Cerebellar nuclear complex (tissue), 1 donor: ENCODE measurements around the gene SKI.

Experiments used
- DNase-seq, 2 experiments: peaks; one replicate each; lab custom pipeline; 2025; lab: John Stamatoyannopoulos, UW

The SKI gene

DNA sequence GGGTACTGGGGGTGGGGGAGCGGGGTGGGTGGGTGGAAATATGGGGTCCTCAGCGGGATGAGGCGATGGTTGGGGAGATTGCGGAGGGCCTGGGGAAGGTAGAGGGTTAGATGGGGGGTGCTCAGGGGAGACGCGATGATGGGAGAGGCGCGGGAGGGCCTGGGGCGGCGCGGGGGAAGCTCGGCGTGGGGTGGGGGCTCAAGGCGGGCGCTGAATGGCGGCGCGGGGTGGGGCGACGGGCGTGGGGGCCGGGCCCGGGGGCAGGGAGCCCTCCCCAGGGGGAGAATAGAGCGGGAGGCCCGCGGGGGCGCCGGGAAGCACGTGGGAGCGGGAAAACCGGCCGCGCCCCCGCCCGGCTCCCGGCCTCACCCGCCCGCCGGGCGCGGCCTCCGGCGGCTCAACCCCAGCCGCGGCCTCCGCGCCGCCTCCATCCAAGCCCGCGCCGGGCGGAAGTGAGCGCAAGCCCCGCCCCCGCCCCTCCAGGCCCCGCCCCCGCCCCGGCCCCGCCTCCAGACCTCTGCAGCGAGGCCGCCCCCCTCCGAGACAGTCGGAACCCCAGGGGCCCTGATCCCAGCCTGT, 33.7 kb upstream of the SKI start, which contains the start of gene FAAP20:
Gene FAAP20, minus strand, starts transcription at position 454 of the 579 bp plus-strand sequence. Its CDS starts 23 bp downstream, at position 431.
- DNase-seq = no peak

- no peak for DNase-seq
These were observed 33.0 kb upstream of the SKI start for GRCh38 chr1:2194898-2195673.

DNA sequence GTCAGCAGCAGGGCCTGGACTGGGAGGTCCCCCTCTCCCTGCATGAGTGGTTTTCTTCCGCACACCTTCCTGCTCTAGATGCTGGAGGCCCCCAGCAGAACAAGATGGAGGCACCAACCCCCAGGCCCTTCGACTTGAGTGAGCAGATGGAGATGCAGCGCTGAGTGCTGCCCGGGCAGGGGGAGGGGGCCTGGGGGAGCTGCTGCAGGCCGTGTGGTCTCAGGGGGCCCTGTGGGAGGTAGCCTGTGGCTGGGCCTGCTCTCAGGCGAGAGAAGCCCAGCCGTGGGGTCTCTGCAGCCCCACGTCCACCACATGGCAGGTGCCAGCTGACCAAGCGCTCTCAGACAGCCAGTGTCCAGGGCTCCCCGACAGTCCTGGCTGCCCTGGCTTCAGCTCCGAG, 32.3 kb upstream of the SKI start:
- no peak for DNase-seq

GRCh38 chr1:2196901-2197638, 31.0 kb upstream of the SKI start:
- no peak for DNase-seq

- no peak for DNase-seq
These were observed 30.4 kb upstream of the SKI start for GRCh38 chr1:2197707-2198165.

- no peak for DNase-seq
These were observed 29.5 kb upstream of the SKI start for GRCh38 chr1:2198571-2198970.

- no peak for DNase-seq
These were observed 28.9 kb upstream of the SKI start for GRCh38 chr1:2199042-2199810.

DNA sequence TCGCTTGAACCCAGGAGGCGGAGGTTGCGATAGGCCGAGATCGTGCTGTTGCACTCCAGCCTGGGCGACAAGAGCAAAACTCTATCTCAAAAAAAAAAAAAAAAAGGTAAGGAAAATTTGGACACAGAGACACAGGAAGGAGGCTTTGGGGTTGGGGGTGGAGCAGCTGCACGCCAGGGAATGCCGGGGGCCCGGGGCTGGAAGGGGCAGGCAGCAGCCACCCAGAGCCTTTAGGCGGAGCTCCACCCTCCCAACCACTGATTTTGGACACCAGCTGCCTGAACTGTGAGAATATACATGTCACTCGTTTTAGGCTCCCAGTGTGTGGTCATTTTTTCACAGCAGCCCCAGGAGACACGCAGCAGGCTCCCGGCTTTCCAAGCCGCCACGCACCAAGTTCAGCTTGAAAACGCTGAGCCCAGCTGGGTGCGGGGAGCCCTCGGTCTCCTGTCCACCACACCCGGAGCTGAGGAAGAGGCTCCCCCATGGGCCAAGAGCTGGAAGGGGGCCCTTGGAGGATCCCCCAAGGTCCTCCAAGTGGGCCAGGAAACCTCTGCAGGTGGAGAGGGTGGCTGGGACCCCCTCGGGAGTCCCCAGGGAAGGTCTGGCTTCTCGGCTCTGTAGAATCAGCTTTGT, 27.7 kb upstream of the SKI start:
- no peak for DNase-seq

DNA sequence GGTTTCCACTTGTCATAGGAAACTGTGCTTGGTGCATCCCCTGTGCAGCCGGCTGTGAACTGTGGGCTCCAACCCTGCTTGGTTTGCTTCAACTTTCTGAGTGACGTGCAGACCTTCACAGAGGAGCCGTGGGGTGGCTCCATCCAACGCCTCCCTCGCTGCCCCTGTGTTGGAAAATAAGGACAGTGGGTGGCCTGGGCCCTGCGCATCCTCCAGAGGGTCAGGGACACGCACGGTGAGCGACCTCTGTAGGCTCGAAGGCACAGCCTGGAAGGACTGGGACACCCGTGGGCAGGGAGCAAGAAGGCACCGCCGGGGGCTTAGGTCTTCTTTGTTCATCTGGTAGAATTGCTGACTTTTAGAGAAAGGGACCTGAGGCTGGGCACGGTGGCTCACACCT, 27.1 kb upstream of the SKI start:
- DNase-seq = no peak

DNA sequence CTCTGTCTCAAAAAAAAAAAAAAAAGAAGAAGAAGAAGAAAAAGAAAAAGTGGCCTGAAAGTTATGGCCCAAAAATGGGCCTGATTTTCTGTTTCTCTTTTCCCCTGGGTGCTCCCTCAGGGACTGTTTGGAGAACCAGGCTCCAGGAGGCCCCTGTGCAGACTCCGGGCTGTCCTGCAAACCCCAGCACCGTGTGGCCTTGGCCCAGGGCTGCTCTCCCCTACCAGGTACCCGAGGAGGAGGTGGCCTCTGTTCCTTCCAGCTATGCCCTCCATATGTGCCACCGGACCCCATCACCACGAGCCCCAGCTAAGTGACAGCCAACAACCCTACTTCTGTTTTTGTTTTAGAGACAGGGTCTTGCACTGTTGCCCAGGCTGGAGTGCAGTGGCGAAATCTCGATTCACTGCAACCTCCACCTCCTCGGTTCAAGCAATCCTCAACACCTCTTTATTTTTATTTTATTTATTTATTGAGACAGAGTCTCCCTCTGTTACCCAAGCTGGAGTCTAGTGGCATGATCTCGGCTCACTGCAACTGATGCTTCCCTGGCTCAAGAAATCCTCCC, 26.0 kb upstream of the SKI start:
- no peak for DNase-seq

GRCh38 chr1:2202843-2203601, 25.1 kb upstream of the SKI start:
- no peak for DNase-seq

DNA sequence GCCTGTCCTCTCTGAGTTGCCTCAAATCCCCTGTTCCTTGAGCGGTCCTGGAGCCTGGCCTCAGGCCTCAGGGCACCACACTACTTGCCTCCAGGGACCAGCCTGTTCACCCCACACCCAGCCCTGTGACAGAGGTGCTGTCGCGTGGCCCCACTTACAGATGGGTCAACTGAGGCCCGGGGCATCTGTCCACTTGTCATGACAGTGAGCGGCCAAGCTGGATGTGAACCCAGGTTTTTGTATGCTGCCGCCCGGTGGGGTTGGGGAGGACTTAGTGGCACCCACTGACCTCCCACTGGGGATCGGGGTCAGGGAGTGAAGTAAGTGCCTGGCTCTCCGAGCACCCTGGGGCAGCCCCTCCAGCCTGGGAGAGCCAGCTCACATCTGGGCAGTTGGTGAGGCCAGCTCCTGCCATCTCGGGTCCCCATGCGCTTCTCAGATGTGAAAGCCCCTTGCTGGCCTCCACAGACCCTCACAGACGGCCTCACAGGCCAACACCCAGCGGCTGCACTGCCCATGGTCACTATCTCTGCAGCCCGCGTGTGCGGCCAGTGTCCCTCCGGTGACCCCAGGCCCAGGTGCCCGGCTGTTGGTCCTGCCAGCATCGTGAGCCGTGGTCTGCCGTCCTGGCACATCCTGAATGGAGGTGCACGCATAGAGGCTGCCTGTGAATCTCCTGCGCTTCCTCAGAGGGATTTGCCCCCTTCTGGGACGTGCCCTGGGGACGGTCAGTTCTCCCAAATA, 24.3 kb upstream of the SKI start:
- DNase-seq = no peak

- no peak for DNase-seq
These were observed 23.5 kb upstream of the SKI start for GRCh38 chr1:2204415-2205190.

DNA sequence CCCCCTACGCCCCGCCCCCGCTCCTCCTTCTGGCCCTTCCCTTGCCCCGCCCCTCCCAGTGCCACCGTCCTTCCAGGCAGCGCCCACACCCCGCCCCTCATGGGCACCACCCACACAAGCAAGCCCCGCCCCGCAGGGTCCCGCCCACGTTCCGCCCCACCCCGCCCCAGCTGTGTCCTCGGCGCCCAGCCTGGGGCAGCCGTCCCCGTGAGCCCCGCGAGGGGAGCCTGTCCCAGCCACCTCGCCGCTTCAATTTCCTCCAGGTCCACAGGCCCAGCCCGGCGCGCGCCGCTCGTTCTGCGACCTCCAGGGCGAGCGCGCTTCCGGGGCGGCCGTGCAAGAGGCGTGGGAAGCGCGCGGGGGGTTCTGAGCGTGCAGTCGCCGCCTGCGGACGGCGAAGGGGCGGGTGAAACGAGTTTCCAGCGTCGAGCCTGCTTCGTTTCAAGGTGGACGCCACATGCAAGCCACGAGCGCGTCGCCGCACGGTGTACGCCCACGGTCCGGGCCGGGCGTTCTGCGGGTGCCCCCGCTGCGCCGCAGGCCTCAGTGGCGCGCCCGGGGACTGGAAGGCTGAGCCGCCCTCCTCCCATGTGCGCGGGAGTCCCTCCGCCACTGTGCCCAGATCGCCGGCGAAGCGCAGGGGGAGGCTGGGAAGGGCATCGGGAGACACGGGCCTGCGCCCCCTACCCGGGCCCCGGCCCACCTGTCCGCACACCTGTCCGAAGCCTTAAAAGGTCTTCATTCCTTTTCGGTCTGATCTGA, 22.7 kb upstream of the SKI start:
- peak; percentile 29 to 42 for DNase-seq

DNA sequence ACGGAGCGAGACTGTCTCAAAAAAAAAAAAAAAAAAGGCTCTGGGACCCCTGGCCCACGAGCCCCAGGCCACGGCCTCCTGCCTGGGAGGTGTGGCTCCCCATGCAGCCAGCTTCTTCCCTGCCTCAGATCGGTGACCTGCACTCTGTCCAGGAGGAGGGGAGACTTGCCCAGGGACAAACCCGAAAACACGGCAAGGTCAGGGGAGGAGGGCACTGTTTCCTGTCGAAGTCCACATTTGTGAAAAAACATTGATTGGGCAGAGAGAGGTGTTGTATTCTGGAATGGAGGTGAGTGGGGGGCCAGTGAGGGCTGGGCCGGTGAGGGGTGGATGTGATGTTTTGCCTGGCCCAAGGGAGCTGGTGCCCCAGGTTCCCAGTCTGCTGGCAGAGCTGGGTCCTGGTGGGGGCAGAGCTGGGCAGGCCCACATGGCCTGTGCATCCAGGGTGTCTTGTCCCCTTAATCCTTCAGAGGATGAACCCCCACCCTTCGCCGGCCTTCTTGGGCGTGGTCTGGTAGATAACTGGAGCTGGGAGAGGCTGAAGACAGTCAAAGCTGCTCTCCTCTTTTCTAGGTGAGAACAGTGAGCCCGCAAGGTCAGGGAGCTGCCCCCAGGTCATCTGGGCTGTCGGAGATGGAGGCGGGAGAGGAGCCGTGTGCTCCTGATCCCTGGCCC, 21.2 kb upstream of the SKI start:
- no peak for DNase-seq

GRCh38 chr1:2208309-2209239, 19.5 kb upstream of the SKI start:
- no peak for DNase-seq
